IMR-90 (cell line): ENCODE data around the gene TBC1D3B. TPM values are rescaled to one million over a fixed set of nuclear protein-coding genes. Genes with fewer than 3 reads are reported as not detected.
"Not testable (repeated sequence)": the region's sequence is repeated elsewhere in the genome, so short reads cannot be mapped to it uniquely, and the experiment has no call there.

Experiments used
- ATAC-seq: fragments of 200-7000 bp; cut with Tn5 transposase; 2 replicates; pipeline ENCODE4 v1.9.1; 2020; ENCODE audit warnings: low read depth, mild to moderate bottlenecking, moderate library complexity
- BruUV-seq: library from RNA; stranded (reverse); fragments of 400-500 nt; replicated peaks from 2 replicates; lab custom pipeline; 2021; lab: Mats Ljungman, UMichigan
- CTCF ChIA-PET: fragments of 300-600 bp; formaldehyde crosslinking; extraction: SDS; loops from one replicate; lab custom pipeline; 2021; ENCODE audit warnings: antibody characterized with exemption; lab: Yijun Ruan, JAX
- POLR2A ChIA-PET: fragments of 300-600 bp; sonication (Branson Sonifier 250); formaldehyde crosslinking; loops from one replicate; lab custom pipeline; 2022; ENCODE audit warnings: antibody characterized with exemption; ENCODE audit not compliant: unreplicated experiment; lab: Charles Lee
- DNase-seq: peaks from one replicate; pipeline ENCODE4 v3.0.0; 2013
- H2AFZ ChIP-seq: replicated peaks from 2 replicates; pipeline ENCODE3; 2013; ENCODE audit warnings: low read length, mild to moderate bottlenecking; ENCODE audit not compliant: poor library complexity
- H2AK5ac ChIP-seq: 2 replicates; pipeline ENCODE4 v1.6.1; 2013; ENCODE audit warnings: low read depth, low read length, inconsistent platforms
- H2AK9ac ChIP-seq: replicated peaks from 2 replicates; pipeline ENCODE3; 2013; ENCODE audit warnings: mild to moderate bottlenecking, low read depth, low read length, moderate library complexity; ENCODE audit not compliant: poor library complexity
- H2BK120ac ChIP-seq: 2 replicates; pipeline ENCODE4 v1.6.1; 2013; ENCODE audit warnings: low read depth, low read length, inconsistent platforms
- H2BK15ac ChIP-seq: 3 replicates; pipeline ENCODE4 v1.6.1; 2013; ENCODE audit warnings: low read depth, low read length, inconsistent platforms
- H2BK20ac ChIP-seq: 2 replicates; pipeline ENCODE4 v1.6.1; 2013; ENCODE audit warnings: low read depth, mild to moderate bottlenecking, inconsistent platforms, low read length, moderate library complexity
- H2BK5ac ChIP-seq: 2 replicates; pipeline ENCODE4 v1.6.1; 2013; ENCODE audit warnings: mild to moderate bottlenecking, low read depth, low read length, inconsistent platforms; ENCODE audit not compliant: poor library complexity, severe bottlenecking
- H3K14ac ChIP-seq: replicated peaks from 2 replicates; pipeline ENCODE4 v1.6.1; 2013; ENCODE audit warnings: low read depth, low read length, inconsistent platforms
- H3K18ac ChIP-seq: 2 replicates; pipeline ENCODE4 v1.6.1; 2013; ENCODE audit warnings: low read depth, low read length, control low read depth
- H3K23ac ChIP-seq: 2 replicates; pipeline ENCODE4 v1.6.1; 2013; ENCODE audit warnings: low read depth, low read length, inconsistent platforms
- H3K27ac ChIP-seq: 2 replicates; pipeline ENCODE4 v1.5.1; 2013; ENCODE audit warnings: mild to moderate bottlenecking, control low read depth, low read length; ENCODE audit not compliant: insufficient read depth
- H3K27me3 ChIP-seq: 2 replicates; pipeline ENCODE4 v1.6.1; 2013; ENCODE audit warnings: low read length; ENCODE audit not compliant: control insufficient read depth, insufficient read depth
- H3K36me3 ChIP-seq: 2 replicates; pipeline ENCODE4 v1.6.1; 2013; ENCODE audit warnings: low read length, mixed read lengths; ENCODE audit not compliant: control insufficient read depth, insufficient read depth
- H3K4ac ChIP-seq: 2 replicates; pipeline ENCODE4 v1.6.1; 2013; ENCODE audit warnings: low read depth, low read length, inconsistent platforms
- H3K4me1 ChIP-seq: 2 replicates; pipeline ENCODE4 v1.6.1; 2013; ENCODE audit warnings: low read length, mixed read lengths; ENCODE audit not compliant: control insufficient read depth, insufficient read depth
- H3K4me2 ChIP-seq: 2 replicates; pipeline ENCODE4 v1.6.1; 2013; ENCODE audit warnings: low read depth, mild to moderate bottlenecking, control low read depth, low read length, moderate library complexity
- H3K4me3 ChIP-seq: 2 replicates; pipeline ENCODE4 v1.5.1; 2013; ENCODE audit warnings: low read depth, mild to moderate bottlenecking, control low read depth, low read length, moderate library complexity; ENCODE audit not compliant: insufficient read depth
- H3K56ac ChIP-seq: 2 replicates; pipeline ENCODE4 v1.6.1; 2013; ENCODE audit warnings: low read length, inconsistent platforms; ENCODE audit not compliant: insufficient read depth; ENCODE audit errors: extremely low read depth
- H3K79me1 ChIP-seq, 2 experiments: 2 replicates each; pipeline ENCODE4 v1.6.1; 2013; ENCODE audit warnings: low read length in 2 of 2, inconsistent platforms in 1 of 2, low read depth in 1 of 2
- H3K9ac ChIP-seq: 2 replicates; pipeline ENCODE4 v1.6.1; 2013; ENCODE audit warnings: low read depth, low read length, control low read depth
- H3K9me1 ChIP-seq: 2 replicates; pipeline ENCODE4 v1.6.1; 2013; ENCODE audit warnings: low read length, inconsistent platforms; ENCODE audit not compliant: insufficient read depth
- H3K9me3 ChIP-seq: 2 replicates; pipeline ENCODE4 v1.6.1; 2013; ENCODE audit warnings: low read length; ENCODE audit not compliant: control insufficient read depth, insufficient read depth
- H4K20me1 ChIP-seq: 2 replicates; pipeline ENCODE4 v1.6.1; 2013; ENCODE audit warnings: low read length, inconsistent platforms; ENCODE audit not compliant: insufficient read depth
- H4K5ac ChIP-seq: 2 replicates; pipeline ENCODE4 v1.6.1; 2013; ENCODE audit warnings: mild to moderate bottlenecking, low read depth, low read length, control low read depth
- H4K8ac ChIP-seq, 2 experiments: 2 replicates each; pipeline ENCODE4 v1.6.1; 2013; ENCODE audit warnings: low read depth in 2 of 2, low read length in 2 of 2, control low read depth in 1 of 2, inconsistent platforms in 1 of 2
- H4K91ac ChIP-seq: 2 replicates; pipeline ENCODE4 v1.6.1; 2013; ENCODE audit warnings: low read depth, low read length, inconsistent platforms; ENCODE audit not compliant: insufficient read depth
- WGBS, 2 experiments: methylation state at CpG; one replicate each; pipeline versions ENCODE4 v1.1.5 to v1.1.7; 2013; ENCODE audit warnings: missing lambda C conversion rate in 2 of 2; ENCODE audit not compliant: insufficient read length in 1 of 2; ENCODE audit errors: extremely low coverage in 2 of 2; 5-methylcytosine and 5-hydroxymethylcytosine counted together
- dilution Hi-C: fragments of 300-500 bp; cut with HindIII; formaldehyde crosslinking; loops from one replicate; pipeline ENCODE4 v1.14.3; 2018; ENCODE audit warnings: low sequenced_read_pairs; ENCODE audit not compliant: unreplicated experiment
- in situ Hi-C: fragments of 300-500 bp; cut with MboI; formaldehyde crosslinking; loops from 3 replicates; pipeline ENCODE4 v1.14.3; 2019; ENCODE audit warnings: low sequenced_read_pairs, inconsistent platforms, mixed read lengths
- intact Hi-C: fragments of 100-400 bp; cut with micrococcal nuclease; formaldehyde crosslinking; loops from 2 replicates; pipeline ENCODE4 v1.10.0; 2022
- polyA plus RNA-seq, 3 experiments: library from polyadenylated mRNA; depleted of rRNA; stranded (reverse); fragments of >200 nt; gene quantifications; 2 replicates each; pipeline ENCODE4 v1.2.3, GENCODE V29; 2012; ENCODE audit warnings: low replicate concordance in 1 of 3
- total RNA-seq: library from RNA; depleted of rRNA; stranded (reverse); fragments of >200 nt; gene quantifications from 2 replicates; pipeline ENCODE4 v1.2.3, GENCODE V29; 2012

The TBC1D3B gene
- total and polyA plus RNA-seq, 2 of the 4 experiments (the other 2 are of a cell fraction) = 0.94 TPM; not detected in 1

GRCh38 chr17:36190549-36191330, 14.3 kb upstream of the TBC1D3B start:
- H3K56ac ChIP-seq, ATAC-seq, H2AFZ ChIP-seq, H3K18ac ChIP-seq, H3K9me1 ChIP-seq, CTCF ChIA-PET, H3K27ac ChIP-seq, H2BK120ac ChIP-seq, H3K4me3 ChIP-seq, H2AK5ac ChIP-seq, H3K4me1 ChIP-seq, H4K5ac ChIP-seq, H3K36me3 ChIP-seq, H3K4me2 ChIP-seq, DNase-seq, H2BK5ac ChIP-seq, H3K79me1 ChIP-seq, H3K9ac ChIP-seq, H3K14ac ChIP-seq, BruUV-seq, POLR2A ChIA-PET, H3K4ac ChIP-seq, H2AK9ac ChIP-seq, H3K27me3 ChIP-seq, H2BK15ac ChIP-seq, dilution Hi-C loops, H4K8ac ChIP-seq, in situ Hi-C loops, H3K23ac ChIP-seq, H4K91ac ChIP-seq, H2BK20ac ChIP-seq, H3K9me3 ChIP-seq, H4K20me1 ChIP-seq, intact Hi-C loops: not testable (repeated sequence)
- WGBS, 2 experiments = 81% methylated on average over 4 of the region's 9 CpGs; no CpG with 5 or more reads in 1 of the 2 experiments
